ENCODE measurements around the gene GNGT1. TPM values are rescaled to one million over a fixed set of nuclear protein-coding genes. Genes with fewer than 3 reads are reported as not detected.

GNGT1 gene
- total and polyA plus RNA-seq, 2 of the 13 experiments (the other 11 are each of a cell fraction or from before 2014, with no cell fraction given): not detected

DNA sequence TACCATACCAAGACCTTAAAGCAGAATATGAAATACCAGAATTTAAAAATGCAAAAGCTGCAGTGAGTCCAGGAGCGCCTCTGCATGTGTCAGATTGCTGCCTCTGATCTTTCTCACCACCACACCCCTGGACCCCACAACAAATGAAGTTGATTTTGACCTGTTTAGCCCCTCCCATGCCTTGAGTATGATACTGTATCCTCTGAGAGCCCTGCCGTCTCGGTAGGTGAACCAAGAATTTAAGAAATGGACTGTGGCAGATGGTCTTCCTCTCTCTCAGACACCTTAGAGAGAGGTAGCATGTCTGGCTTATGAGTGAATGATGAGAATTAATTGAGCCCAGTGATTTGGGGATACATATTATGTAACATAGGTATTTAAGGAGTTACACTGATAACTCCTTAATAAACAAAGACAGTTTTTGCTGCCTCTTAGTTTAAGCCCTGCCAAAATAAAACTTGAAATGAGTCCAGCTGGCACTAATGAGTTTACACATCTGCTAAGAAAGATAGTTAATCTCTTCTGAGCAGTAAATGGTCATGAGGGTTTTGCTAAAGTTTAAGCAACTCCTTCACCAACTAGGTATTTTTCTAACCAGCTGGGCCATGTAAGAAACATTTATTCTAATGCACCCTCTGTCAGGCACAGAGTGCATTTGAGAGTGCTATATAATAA is 11.3 kb upstream of the GNGT1 start (continued):
- TF ChIP-seq, protein P1, sequence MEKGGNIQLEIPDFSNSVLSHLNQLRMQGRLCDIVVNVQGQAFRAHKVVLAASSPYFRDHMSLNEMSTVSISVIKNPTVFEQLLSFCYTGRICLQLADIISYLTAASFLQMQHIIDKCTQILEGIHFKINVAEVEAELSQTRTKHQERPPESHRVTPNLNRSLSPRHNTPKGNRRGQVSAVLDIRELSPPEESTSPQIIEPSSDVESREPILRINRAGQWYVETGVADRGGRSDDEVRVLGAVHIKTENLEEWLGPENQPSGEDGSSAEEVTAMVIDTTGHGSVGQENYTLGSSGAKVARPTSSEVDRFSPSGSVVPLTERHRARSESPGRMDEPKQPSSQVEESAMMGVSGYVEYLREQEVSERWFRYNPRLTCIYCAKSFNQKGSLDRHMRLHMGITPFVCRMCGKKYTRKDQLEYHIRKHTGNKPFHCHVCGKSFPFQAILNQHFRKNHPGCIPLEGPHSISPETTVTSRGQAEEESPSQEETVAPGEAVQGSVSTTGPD (CRISPR knock-in tag; IDR thresholded peaks at IDR 0.05): no peak
- TF ChIP-seq NFIB (CRISPR knock-in tag; IDR thresholded peaks at IDR 0.05; ENCODE audit: borderline replicate concordance) (no peak), ZNF614 (CRISPR knock-in tag; IDR thresholded peaks at IDR 0.05; ENCODE audit: borderline replicate concordance) (no peak), ZNF589 (CRISPR knock-in tag; conservative IDR thresholded peaks at IDR 0.05) (no peak)

- Histone ChIP-seq H3K9ac (ENCODE audit: insufficient read depth, low read depth, low read length) (no peak overlapping the region), H4K20me1 (ENCODE audit: insufficient read depth, low read length) (no peaks in the 10 kb centered on the region), H3K9me3 (ENCODE audit: low read length) (no peaks in the 10 kb centered on the region), H2AFZ (ENCODE audit: low read length) (no peak overlapping the region), H3K4me2 (ENCODE audit: low read depth, low read length) (no peak overlapping the region), H3K27me3 (ENCODE audit: control insufficient read depth in 1 of 2, insufficient read depth in 2 of 2, low read length in 2 of 2) (0 out of 5 replicates have a peak, but pooled peaks cover 0 to 2% of the 10 kb centered on the region in 2 experiments), H3K4me1 (ENCODE audit: insufficient read depth, low read length) (no peaks in the 10 kb centered on the region), H3K79me2 (ENCODE audit: insufficient read depth, low read length) (no peaks in the 10 kb centered on the region), H3K4me3 (replicated peaks in 1 of 3; ENCODE audit: insufficient read depth in 1 of 3, low read depth in 2 of 3, low read length in 3 of 3) (no peak overlapping the region), H3K27ac (ENCODE audit: extremely low read length, insufficient read depth, low read length) (no peak overlapping the region), H3K36me3 (replicated peaks in 1 of 2; ENCODE audit: control insufficient read depth in 1 of 2, insufficient read depth in 2 of 2, low read length in 2 of 2) (no peaks in the 10 kb centered on the region)
- in situ Hi-C loops (cut with HindIII; ENCODE audit: extremely low pct_ligation_motif_present, low pct_unique_long_range_greater_than_20kb): no loop called here
- intact Hi-C loops (cut with micrococcal nuclease; ENCODE audit: unreplicated experiment): no loop called here
- FAIRE-seq (no peak), DNase-seq (ENCODE audit: low spot score) (no peak), ATAC-seq (no peak)
- no TSS peak for BruUV-seq (replicated peaks)
- WGBS (ENCODE audit: low lambda C conversion rate): 15% methylated on average over 4 of the region's 4 CpGs
- ChIA-PET POLR2A (no interaction called here), CTCF (ENCODE audit: low intra/inter-chr PET ratio, low total read pairs) (no interaction called here)
- TF ChIP-seq NR2F2 (IDR thresholded peaks at IDR 0.05; ENCODE audit: borderline replicate concordance, low read depth) (no peak), ZNF281 (CRISPR knock-in tag; IDR thresholded peaks at IDR 0.05; ENCODE audit: borderline replicate concordance) (no peak), DMAP1 (CRISPR knock-in tag; IDR thresholded peaks at IDR 0.05) (no peak), ZFP90 (CRISPR knock-in tag; IDR thresholded peaks at IDR 0.05; ENCODE audit: borderline replicate concordance) (no peak), SNAPC4 (CRISPR knock-in tag; IDR thresholded peaks at IDR 0.05) (no peak), SRSF1 (optimal IDR thresholded peaks at IDR 0.05; ENCODE audit: low read depth, low read length) (no peak)
These were observed 10.3 kb upstream of the GNGT1 start for GRCh38 chr7:93895859-93896600.

Measured in HepG2 (cell line).